ENCODE data around the gene HRH4.

Gene HRH4

GRCh38 chr18:24509435-24509834 lies 49.0 kb downstream of the HRH4 start:
- DNase-seq (ENCODE audit: low spot score): no peak

- peak; percentile 47 for DNase-seq (ENCODE audit: low spot score)
These were observed 54.0 kb downstream of the HRH4 start for GRCh38 chr18:24514439-24514838.

GRCh38 chr18:24515721-24516120 lies 55.3 kb downstream of the HRH4 start:
- no peak for DNase-seq (ENCODE audit: low spot score)

- no peak for DNase-seq (ENCODE audit: low spot score)
These were observed 55.8 kb downstream of the HRH4 start for GRCh38 chr18:24516261-24516660.

- no peak for DNase-seq (ENCODE audit: low spot score)
These were observed 57.1 kb downstream of the HRH4 start for GRCh38 chr18:24517554-24517953.

- no peak for DNase-seq (ENCODE audit: low spot score)
These were observed 58.2 kb downstream of the HRH4 start for GRCh38 chr18:24518596-24518995.
